ENCODE results near the gene PPP3CA. TPM values are rescaled to one million over a fixed set of nuclear protein-coding genes. Genes with fewer than 3 reads are reported as not detected.
"Not testable (repeated sequence)": the region's sequence is repeated elsewhere in the genome, so short reads cannot be mapped to it uniquely, and the experiment has no call there.

The PPP3CA gene
- total RNA-seq, 1 donor from 2014 or later: 20.5 TPM

DNA sequence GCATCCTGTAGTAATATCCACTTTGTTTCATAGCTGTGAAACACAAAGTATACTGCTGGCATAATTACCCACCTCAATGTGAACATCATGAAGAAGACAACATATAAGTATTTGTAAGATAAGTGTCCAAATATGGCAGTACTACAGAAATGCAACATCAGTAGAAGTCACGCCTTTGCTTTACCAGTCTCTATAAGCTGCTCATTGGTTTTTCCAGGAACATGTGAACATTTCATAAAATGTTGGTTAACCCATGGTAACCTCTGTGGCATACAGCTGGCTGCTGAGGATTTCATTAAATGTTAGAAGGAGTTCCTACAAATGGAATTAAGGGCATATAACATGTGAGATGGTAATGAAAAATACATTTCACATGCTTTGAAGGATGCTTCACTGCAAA is 77.6 kb downstream of the PPP3CA start:
- intact Hi-C loops (cut with DNase I): no loop called here
- ATAC-seq (ENCODE audit: poor library complexity): no peak
- DNase-seq: no peak

GRCh38 chr4:101265816-101266172 is 81.5 kb downstream of the PPP3CA start:
- no peak for DNase-seq
- ATAC-seq (ENCODE audit: poor library complexity): no peak
- intact Hi-C loops (cut with DNase I): no loop called here

GRCh38 chr4:101264993-101265815 is 82.1 kb downstream of the PPP3CA start:
- intact Hi-C loops (cut with DNase I): no loop called here
- DNase-seq (no peak), ATAC-seq (ENCODE audit: poor library complexity) (no peak)

DNA sequence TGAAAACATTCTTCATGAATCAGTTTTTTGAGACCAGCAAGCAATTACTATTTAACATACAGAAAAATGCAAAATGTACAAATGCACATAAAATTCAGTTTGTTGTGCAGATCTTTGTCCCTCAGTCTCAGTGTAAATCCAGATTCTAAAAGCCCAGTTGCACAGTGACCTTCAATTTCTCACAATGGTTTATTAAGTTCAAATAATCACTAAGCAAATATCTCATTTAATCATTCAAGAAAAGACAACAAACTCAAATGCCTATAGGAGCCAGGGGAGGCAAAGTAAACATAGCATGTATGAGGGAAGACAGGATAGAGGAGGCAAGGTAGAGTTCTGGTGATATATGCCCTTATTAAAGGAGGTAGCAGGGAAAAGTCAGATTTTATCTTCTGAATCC is 82.8 kb downstream of the PPP3CA start:
- no peak for ATAC-seq (ENCODE audit: poor library complexity)
- intact Hi-C loops (cut with DNase I): no loop called here

GRCh38 chr4:101262683-101263082 is 84.6 kb downstream of the PPP3CA start:
- ATAC-seq (ENCODE audit: poor library complexity) (no peak), DNase-seq (no peak)
- intact Hi-C loops (cut with DNase I): no loop called here

More for the DNA sequence above, 82.8 kb downstream of the PPP3CA start:
- DNase-seq: no peak

DNA sequence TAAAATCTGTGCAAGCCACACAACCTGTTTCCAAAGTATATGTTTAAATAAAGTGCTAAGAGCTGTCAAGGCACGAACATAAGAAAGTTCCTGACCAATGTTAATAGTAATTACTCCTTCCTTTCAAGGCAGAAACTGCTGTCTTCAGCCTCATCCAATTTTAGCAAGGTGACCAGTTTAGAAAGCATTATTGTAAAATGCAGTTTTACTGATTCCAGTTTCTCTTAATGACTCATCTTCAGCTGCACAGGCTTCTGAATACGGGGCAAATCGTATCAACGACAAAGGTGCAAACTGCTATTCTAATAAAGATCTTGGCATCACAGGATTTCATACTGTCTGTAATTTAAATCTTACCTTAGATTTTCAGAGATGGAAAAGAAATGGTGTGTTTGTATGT is 87.5 kb downstream of the PPP3CA start:
- DNase-seq (no peak), ATAC-seq (ENCODE audit: poor library complexity) (no peak)
- intact Hi-C loops (cut with DNase I): no loop called here

- intact Hi-C loops (cut with DNase I): no loop called here
- ATAC-seq (ENCODE audit: poor library complexity) (no peak), DNase-seq (no peak)
Observed at GRCh38 chr4:101258883-101259282, 88.4 kb downstream of the PPP3CA start.

- ATAC-seq (ENCODE audit: poor library complexity): no peak
- intact Hi-C loops (cut with DNase I): no loop called here
- no peak for DNase-seq
Observed at GRCh38 chr4:101256222-101256621, 91.1 kb downstream of the PPP3CA start.

DNA sequence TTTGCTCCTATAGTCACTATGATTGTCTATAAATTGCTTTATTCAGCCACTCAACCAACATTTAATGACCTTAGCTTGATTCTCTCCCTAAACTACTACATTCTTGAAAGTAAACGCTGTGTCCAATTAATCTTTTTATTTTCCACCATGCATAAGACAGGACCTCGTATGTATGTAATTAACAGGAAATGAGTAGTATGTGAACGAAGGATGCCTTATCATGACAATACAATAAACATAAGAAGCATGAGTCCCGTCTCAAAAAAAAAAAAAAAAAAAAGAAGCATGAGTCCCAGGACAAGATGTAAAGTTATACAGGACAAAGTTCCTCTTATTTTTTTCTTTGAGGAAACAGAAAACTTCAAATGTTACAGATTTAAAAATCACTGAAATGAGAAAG is 92.5 kb downstream of the PPP3CA start:
- ATAC-seq (ENCODE audit: poor library complexity): no peak
- intact Hi-C loops (cut with DNase I): no loop called here

DNA sequence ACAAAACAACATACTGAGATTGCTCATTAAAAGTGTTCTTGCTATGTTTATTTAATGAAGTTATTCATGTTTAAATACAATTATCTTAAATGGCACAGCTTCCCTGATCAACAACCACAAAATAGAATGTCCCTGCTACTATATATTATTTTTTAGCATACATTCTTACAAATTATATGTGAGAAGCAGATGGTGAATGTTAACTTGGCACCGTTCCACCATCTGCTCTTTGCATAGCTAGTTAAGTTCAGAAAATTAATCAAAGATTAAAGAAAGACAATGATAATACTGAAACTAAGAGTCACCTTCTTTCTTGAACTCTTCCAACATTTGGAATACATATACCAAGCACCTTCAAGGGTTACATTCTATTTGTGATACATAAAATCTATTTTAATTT is 94.2 kb downstream of the PPP3CA start:
- DNase-seq: no peak

More for the DNA sequence above, 92.5 kb downstream of the PPP3CA start:
- DNase-seq: no peak

DNA sequence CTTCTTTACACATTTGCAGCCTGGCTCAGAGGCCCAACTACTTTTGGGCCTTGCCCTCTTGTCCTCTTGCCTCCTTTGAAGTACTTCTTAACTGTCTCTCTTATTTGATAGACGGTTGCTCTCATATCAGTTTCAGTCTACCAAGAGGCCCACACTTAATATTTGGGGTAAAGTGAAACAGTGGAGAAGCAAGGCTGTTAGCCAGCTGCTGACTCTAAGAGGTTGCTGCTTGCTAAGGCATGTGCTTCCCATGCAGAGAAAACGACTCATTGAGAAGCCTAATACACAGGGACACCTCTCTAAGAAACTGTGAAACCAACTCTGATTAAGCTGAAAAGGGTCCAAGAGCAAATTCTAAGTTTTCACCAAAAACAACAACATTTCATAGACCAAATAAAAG is 94.6 kb downstream of the PPP3CA start:
- ATAC-seq (ENCODE audit: poor library complexity) (no peak), DNase-seq (no peak)
- intact Hi-C loops (cut with DNase I): no loop called here

More for the DNA sequence above, 94.2 kb downstream of the PPP3CA start:
- no peak for ATAC-seq (ENCODE audit: poor library complexity)
- intact Hi-C loops (cut with DNase I): no loop called here

GRCh38 chr4:101251261-101251660 is 96.1 kb downstream of the PPP3CA start:
- intact Hi-C loops (cut with DNase I): no loop called here
- DNase-seq (no peak), ATAC-seq (ENCODE audit: poor library complexity) (no peak)

DNA sequence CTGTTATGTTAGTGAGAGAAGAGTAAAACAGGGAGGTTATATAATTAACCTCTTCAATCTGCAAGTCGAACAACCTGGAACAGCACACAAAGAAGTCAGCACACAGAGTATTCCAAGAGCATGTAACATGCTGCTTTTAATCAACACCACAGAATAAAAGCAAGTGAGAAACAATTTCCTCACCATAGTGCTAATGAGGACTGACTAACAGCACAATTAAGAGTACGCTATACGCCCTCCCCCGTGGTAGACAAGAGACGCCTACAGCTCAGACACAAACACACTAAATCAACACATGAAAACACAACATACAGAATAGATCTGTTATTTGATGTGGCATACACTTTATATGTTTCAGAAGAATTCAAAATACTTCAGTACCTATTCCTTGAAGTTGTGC is 103.0 kb downstream of the PPP3CA start:
- DNase-seq: no peak
- ATAC-seq (ENCODE audit: poor library complexity): no peak
- intact Hi-C loops (cut with DNase I): no loop called here

DNA sequence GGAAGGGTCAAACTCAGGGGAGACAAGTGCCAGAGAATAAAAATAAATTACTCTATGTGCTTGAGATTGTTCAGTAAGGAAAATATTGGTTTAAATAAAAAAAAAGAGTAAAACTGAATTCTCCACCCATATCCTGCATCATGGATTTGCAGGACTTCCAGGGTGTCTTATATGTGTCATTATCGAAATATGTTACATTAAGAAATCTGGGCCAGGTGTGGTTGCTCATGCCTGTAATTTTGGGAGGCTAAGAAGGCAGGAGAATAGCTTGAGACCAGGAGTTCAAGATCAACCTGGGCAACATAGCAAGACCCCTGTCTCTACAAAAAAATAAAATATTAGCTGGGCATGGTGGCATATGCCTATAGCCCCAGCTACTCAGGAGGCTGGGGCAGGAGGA is 104.9 kb downstream of the PPP3CA start:
- no peak for DNase-seq
- no peak for ATAC-seq (ENCODE audit: poor library complexity)
- intact Hi-C loops (cut with DNase I): no loop called here

GRCh38 chr4:101240099-101240498 is 107.2 kb downstream of the PPP3CA start:
- intact Hi-C loops (cut with DNase I): no loop called here
- no peak for DNase-seq

DNA sequence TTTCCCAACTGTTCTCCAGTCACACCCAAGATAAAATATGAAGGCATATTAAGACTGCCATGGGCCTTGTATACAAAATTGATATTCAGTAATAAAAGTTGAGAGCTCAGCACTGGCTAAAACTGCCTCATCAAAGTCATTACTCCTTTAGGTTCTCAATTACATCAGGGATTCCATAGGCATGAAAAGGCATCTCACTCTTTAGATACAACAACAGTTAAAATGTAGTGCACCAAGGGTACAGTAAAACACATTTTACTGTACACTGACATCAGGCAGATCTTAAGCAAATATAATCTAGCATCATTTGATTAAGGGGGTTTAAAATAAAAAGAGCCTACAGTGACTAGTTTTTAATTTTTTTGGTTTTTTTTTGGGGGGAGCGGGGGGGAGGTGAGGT is 107.7 kb downstream of the PPP3CA start:
- DNase-seq (no peak), ATAC-seq (ENCODE audit: poor library complexity) (no peak)
- intact Hi-C loops (cut with DNase I): no loop called here

More at GRCh38 chr4:101240099-101240498, 107.2 kb downstream of the PPP3CA start:
- no peak for ATAC-seq (ENCODE audit: poor library complexity)

DNA sequence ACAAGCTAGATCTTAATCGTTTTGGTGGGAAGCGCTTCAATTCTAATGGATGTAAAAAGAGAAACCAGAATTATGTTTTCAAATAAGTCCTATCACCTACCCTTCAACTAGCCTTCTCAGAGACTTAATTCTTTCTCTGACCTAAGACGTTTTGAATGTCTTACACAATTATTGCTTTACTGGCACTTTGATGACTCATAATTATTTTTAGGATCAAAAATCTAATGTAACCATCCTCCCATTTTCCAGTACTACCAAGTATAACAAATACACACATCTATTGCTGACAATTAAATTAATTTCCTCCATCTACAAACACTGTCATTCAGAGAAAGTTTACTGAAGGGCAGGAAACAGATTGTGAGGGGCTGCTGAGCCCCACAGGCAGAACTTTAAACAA is 108.6 kb downstream of the PPP3CA start:
- DNase-seq (no peak), ATAC-seq (ENCODE audit: poor library complexity) (peak; percentile 36)
- intact Hi-C loops (cut with DNase I): no loop called here

DNA sequence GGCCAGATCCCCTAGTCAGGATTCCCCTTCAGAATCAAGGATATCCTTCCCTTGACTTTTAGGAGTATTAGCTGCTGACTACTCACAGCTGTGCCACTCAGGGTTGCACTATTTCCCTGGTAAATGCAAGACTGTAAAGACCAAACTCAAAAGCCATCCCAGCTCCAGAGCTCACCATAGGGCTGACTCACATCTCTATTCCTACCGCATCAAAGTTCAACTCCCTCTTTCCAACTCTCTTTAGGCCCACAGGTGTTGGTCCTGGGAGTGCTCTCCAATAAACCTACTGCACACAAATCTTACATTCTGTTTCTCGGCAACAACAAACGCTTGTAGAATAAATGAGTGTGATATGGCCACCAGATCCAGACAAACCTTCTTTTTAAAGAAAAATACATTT is 109.6 kb downstream of the PPP3CA start:
- ATAC-seq (ENCODE audit: poor library complexity) (no peak), DNase-seq (no peak)
- intact Hi-C loops (cut with DNase I): no loop called here

GRCh38 chr4:101236097-101236496 is 111.2 kb downstream of the PPP3CA start:
- ATAC-seq (ENCODE audit: poor library complexity): no peak
- no peak for DNase-seq
- intact Hi-C loops (cut with DNase I): no loop called here

- ATAC-seq (ENCODE audit: poor library complexity); intact Hi-C loops (cut with DNase I); DNase-seq: not testable (repeated sequence)
Observed at GRCh38 chr4:101234141-101234540, 113.2 kb downstream of the PPP3CA start.
